Measurements from ENCODE around the gene CLINT1. TPM values are rescaled to one million over a fixed set of nuclear protein-coding genes. Genes with fewer than 3 reads are reported as not detected.

Gene CLINT1
- total RNA-seq, 3 donors from 2014 or later, result 90.8 to 131 (median 127) TPM

DNA sequence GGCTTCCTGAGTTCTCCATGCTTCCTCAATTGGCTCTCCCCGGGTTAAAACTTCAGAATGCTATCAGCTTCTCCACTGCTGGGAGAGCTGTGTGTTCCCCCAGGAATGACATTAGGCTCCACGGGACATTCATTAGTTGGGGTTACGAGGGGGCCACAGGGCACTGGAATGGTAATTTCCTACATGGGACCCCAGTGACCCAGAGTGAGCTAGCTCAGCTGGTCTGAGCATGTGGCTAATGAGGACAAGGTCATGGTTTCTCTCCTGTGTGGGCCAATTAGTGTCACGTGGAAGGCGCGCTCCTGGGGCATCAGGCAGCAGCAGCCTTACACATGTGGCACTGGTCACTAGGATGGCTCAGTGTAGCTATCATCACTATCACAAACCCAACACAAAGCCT is 94.4 kb downstream of the CLINT1 start:
- TF ChIP-seq, protein P1, sequence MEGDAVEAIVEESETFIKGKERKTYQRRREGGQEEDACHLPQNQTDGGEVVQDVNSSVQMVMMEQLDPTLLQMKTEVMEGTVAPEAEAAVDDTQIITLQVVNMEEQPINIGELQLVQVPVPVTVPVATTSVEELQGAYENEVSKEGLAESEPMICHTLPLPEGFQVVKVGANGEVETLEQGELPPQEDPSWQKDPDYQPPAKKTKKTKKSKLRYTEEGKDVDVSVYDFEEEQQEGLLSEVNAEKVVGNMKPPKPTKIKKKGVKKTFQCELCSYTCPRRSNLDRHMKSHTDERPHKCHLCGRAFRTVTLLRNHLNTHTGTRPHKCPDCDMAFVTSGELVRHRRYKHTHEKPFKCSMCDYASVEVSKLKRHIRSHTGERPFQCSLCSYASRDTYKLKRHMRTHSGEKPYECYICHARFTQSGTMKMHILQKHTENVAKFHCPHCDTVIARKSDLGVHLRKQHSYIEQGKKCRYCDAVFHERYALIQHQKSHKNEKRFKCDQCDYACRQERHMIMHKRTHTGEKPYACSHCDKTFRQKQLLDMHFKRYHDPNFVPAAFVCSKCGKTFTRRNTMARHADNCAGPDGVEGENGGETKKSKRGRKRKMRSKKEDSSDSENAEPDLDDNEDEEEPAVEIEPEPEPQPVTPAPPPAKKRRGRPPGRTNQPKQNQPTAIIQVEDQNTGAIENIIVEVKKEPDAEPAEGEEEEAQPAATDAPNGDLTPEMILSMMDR (IDR thresholded peaks at IDR 0.05), result no peak
- Histone ChIP-seq H3K4me1 (ENCODE audit: low read depth) (no peaks in the 10 kb centered on the region), H3K9me3 (no peaks in the 10 kb centered on the region), H3K4me3 (no peak overlapping the region), H3K36me3 (ENCODE audit: low read depth) (no peaks in the 10 kb centered on the region)
- intact Hi-C loops (cut with DNase I, micrococcal nuclease), result no loop called here
- no peak for DNase-seq
- no peak for ATAC-seq

DNA sequence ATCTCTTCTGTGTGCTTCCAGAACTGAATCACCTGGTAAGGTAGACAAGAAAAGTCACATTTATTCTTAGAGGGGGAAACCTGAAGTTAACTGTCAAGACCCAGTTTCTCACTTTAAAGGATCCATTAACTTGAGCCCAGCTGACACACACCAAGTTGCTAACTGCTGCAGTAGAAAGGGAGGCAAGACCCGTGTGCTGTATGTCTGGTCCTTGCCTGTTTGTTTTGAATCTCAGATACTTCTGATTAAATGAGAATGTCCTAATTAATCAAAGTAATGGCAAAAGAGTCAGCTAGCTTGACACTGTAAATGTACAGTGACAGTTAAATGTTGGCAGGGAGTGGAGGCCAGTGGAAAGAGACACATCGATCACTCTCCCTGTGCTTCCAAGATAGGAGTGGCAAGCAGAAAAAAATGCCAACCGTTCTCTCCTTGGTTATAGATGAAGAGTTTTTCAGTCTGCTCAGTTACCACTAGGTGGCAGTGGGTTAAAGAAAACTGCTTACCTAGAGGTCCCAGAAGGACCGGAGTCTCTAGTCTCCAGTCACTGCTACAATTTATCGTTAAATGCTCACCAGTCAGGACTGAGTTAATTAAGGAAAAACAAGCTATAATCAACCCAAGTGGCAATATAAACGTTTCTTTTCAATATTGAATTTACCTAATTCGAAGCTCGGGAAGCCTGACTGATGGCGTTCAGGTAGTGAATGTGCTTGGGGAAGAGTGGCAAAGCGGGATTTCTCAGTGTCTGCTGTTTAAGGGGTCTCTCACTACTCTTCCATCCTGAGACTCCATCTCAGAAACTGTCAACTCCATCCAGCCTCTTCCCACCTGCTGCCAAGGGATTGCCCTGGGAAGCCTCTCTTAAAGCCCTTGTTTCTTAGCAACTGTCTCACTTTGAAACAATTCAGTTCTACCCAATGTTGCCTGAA is 97.0 kb downstream of the CLINT1 start:
- ATAC-seq (peak; percentile 89), DNase-seq (peak in 1 of 3 donors; percentile 56)
- Histone ChIP-seq H3K9me3 (no peaks in the 10 kb centered on the region), H3K4me1 (ENCODE audit: low read depth) (no peaks in the 10 kb centered on the region), H3K4me3 (no peak overlapping the region), H3K36me3 (ENCODE audit: low read depth) (no peaks in the 10 kb centered on the region)
- intact Hi-C loops (cut with DNase I, micrococcal nuclease), result no loop called here
- TF ChIP-seq, protein P1 (IDR thresholded peaks at IDR 0.05), result peak; percentile 52

DNA sequence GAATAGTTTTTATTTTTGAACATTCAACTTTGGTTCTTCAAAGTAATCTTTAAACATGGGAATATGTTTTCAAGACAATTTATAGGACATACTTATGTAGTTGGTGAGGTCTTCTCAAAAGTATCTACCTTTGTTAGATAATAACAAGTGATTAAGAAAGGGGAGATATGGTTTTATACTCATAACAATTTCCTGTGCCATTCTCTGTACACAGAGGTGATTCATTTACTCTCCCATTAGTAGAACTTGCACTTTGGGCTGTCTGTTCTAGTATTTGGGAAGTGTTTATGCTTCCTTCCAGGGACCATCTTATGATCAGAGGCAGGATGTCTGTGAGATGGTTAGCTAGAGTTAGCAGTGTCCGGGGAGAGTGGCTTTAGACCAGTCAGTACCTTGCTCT is 100.2 kb downstream of the CLINT1 start:
- no peaks in the 10 kb centered on the region for H3K4me1 ChIP-seq (ENCODE audit: low read depth)
- ATAC-seq (no peak), DNase-seq (no peak)
- no peak overlapping the region for H3K4me3 ChIP-seq
- no peaks in the 10 kb centered on the region for H3K9me3 ChIP-seq
- no peaks in the 10 kb centered on the region for H3K36me3 ChIP-seq (ENCODE audit: low read depth)
- intact Hi-C loops (cut with DNase I, micrococcal nuclease), result no loop called here
- TF ChIP-seq, protein P1 (IDR thresholded peaks at IDR 0.05), result no peak

DNA sequence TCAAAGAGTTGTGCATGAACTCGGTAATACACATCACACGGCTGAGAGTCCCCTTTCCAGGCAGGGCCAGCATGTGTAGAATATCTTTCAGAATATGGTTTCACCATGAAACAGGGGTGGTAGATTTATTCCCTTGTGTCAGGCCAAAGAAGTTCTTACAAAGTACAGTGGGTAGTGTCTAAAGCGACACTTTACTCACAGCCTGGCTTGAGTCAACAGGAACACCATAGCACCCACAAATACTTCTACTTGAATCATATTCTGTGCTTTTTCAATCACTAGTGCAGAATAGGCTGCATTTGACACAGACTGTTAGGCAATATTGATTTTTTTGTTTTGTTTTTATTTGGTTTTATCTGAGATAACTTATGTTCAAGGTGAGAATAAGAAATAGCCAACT is 102.8 kb downstream of the CLINT1 start:
- intact Hi-C loops (cut with DNase I, micrococcal nuclease), result no loop called here
- DNase-seq (no peak), ATAC-seq (no peak)
- Histone ChIP-seq H3K36me3 (ENCODE audit: low read depth) (no peaks in the 10 kb centered on the region), H3K9me3 (no peaks in the 10 kb centered on the region), H3K4me1 (ENCODE audit: low read depth) (no peaks in the 10 kb centered on the region), H3K4me3 (no peak overlapping the region)
- TF ChIP-seq, protein P1 (IDR thresholded peaks at IDR 0.05), result no peak

DNA sequence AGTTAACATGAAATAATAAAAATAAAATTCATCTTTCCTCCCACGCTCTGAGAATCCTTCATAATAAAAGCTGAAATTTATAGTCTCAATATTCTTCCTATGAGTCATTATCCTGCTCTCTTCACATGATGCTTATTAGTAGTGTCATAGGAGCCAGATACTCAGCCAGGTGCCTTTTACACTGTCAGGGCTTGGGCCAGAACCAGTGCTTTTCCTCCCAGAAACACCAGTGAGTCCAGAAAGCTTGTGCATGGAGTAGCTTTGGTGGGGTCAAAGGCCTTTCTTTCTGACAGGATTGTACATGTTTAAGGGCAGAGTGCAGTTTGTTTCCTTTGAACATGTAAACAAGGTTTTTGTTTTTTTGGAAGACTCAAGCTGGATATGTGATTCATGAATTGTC is 108.6 kb downstream of the CLINT1 start:
- intact Hi-C loops (cut with DNase I, micrococcal nuclease), result no loop called here
- H3K9me3 ChIP-seq, result no peaks in the 10 kb centered on the region
- H3K4me3 ChIP-seq, result no peak overlapping the region
- ATAC-seq, result peak; percentile 31
- no peaks in the 10 kb centered on the region for H3K36me3 ChIP-seq (ENCODE audit: low read depth)
- TF ChIP-seq, protein P1 (IDR thresholded peaks at IDR 0.05), result no peak
- no peaks in the 10 kb centered on the region for H3K4me1 ChIP-seq (ENCODE audit: low read depth)
- no peak for DNase-seq
